OCI-LY7 (cell line): Measurements from ENCODE around the gene HLCS.

ENCODE experiments used
- CTCF ChIP-seq: fragments of 200-600 bp; sonication (generic); conservative IDR thresholded peaks from 2 replicates; pipeline ENCODE4 v1.5.1; 2014; ENCODE audit warnings: mild to moderate bottlenecking, antibody characterized with exemption, low read length, moderate library complexity, mixed read lengths
- EZH2phosphoT487 ChIP-seq: fragments of 200-600 bp; sonication (generic); IDR thresholded peaks from 2 replicates; pipeline ENCODE4 v1.6.1; 2018; ENCODE audit warnings: low read depth, borderline replicate concordance, mild to moderate bottlenecking, mixed run types, antibody characterized with exemption, low read length, moderate library complexity, mixed read lengths

GRCh38 chr21:36846631-36847030 lies 119.8 kb downstream of the HLCS start:
- TF ChIP-seq CTCF (no peak), EZH2phosphoT487 (no peak)
